IPS DF 6.9 (cell line): ENCODE results near the gene PCDHA8.
"Not testable (repeated sequence)": the region's sequence is repeated elsewhere in the genome, so short reads cannot be mapped to it uniquely, and the experiment has no call there.

ENCODE experiments used
- DNase-seq: peaks from one replicate; pipeline ENCODE4 v3.0.0-alpha.2; 2013; ENCODE audit warnings: low read depth, low spot score
- H3K27ac ChIP-seq: one replicate; pipeline ENCODE4 v1.5.1; 2013; ENCODE audit warnings: low read length, control low read depth
- H3K27me3 ChIP-seq: 2 replicates; pipeline ENCODE4 v1.6.1; 2013; ENCODE audit warnings: mild to moderate bottlenecking, low read length; ENCODE audit not compliant: control insufficient read depth, insufficient read depth
- H3K36me3 ChIP-seq: 2 replicates; pipeline ENCODE4 v1.6.1; 2013; ENCODE audit warnings: low read length; ENCODE audit not compliant: control insufficient read depth, insufficient read depth
- H3K4me1 ChIP-seq: 2 replicates; pipeline ENCODE4 v1.6.1; 2013; ENCODE audit warnings: low read length; ENCODE audit not compliant: control insufficient read depth, insufficient read depth
- H3K4me3 ChIP-seq: 2 replicates; pipeline ENCODE4 v1.5.1; 2013; ENCODE audit warnings: mild to moderate bottlenecking, low read length
- H3K9me3 ChIP-seq: 2 replicates; pipeline ENCODE4 v1.6.1; 2013; ENCODE audit warnings: low read length, inconsistent platforms; ENCODE audit not compliant: control insufficient read depth, insufficient read depth
- WGBS: extraction: QIAGEN DNeasy Blood & Tissue Kit; methylation state at CpG from one replicate; pipeline ENCODE4 v1.1.7; 2013; ENCODE audit warnings: mixed read lengths, missing lambda C conversion rate; ENCODE audit not compliant: insufficient read length, insufficient coverage; 5-methylcytosine and 5-hydroxymethylcytosine counted together

Gene PCDHA8

GRCh38 chr5:140828362-140828737 lies 12.6 kb upstream of the PCDHA8 start:
- WGBS, result no CpG with 5 or more reads among the region's 18 CpGs
- no peaks in the 10 kb centered on the region for H3K9me3 ChIP-seq
- no peak for DNase-seq
- no peaks in the 10 kb centered on the region for H3K36me3 ChIP-seq
- no peak overlapping the region for H3K27ac ChIP-seq
- H3K4me1 ChIP-seq, result no peaks in the 10 kb centered on the region
- no peak overlapping the region for H3K4me3 ChIP-seq
- no peaks in the 10 kb centered on the region for H3K27me3 ChIP-seq

GRCh38 chr5:140829511-140830501 lies 11.2 kb upstream of the PCDHA8 start:
- no CpG with 5 or more reads among the region's 106 CpGs for WGBS

GRCh38 chr5:140833993-140834392 lies 7.0 kb upstream of the PCDHA8 start, which contains the start of gene PCDHA7:
Gene PCDHA7, plus strand, starts transcription at chr5:140834269. Its CDS starts 115 bp downstream, at chr5:140834384.
- Histone ChIP-seq H3K27me3 (no peaks in the 10 kb centered on the region), H3K36me3 (no peaks in the 10 kb centered on the region), H3K4me3 (no peak within 1 kb of the TSS), H3K4me1 (no peaks in the 10 kb centered on the region), H3K27ac (no peak within 1 kb of the TSS), H3K9me3 (no peaks in the 10 kb centered on the region)
- WGBS, result no CpG with 5 or more reads among the region's 8 CpGs
- DNase-seq, result no peak

More at GRCh38 chr5:140829511-140830501, 11.2 kb upstream of the PCDHA8 start:
- H3K27me3 ChIP-seq, H3K27ac ChIP-seq, H3K36me3 ChIP-seq, H3K9me3 ChIP-seq, H3K4me3 ChIP-seq, H3K4me1 ChIP-seq, DNase-seq: not testable (repeated sequence)

GRCh38 chr5:140834439-140835008 lies 6.5 kb upstream of the PCDHA8 start:
- not testable (repeated sequence) for H3K27ac ChIP-seq, DNase-seq, H3K9me3 ChIP-seq, H3K36me3 ChIP-seq, H3K4me3 ChIP-seq, H3K27me3 ChIP-seq, H3K4me1 ChIP-seq
- WGBS, result no CpG with 5 or more reads among the region's 38 CpGs

GRCh38 chr5:140835622-140836510 lies 5.1 kb upstream of the PCDHA8 start:
- no CpG with 5 or more reads among the region's 103 CpGs for WGBS
- no peak overlapping the region for H3K4me3 ChIP-seq
- H3K4me1 ChIP-seq, result no peaks in the 10 kb centered on the region
- no peaks in the 10 kb centered on the region for H3K9me3 ChIP-seq
- DNase-seq, result no peak
- H3K27me3 ChIP-seq, result no peaks in the 10 kb centered on the region
- H3K27ac ChIP-seq, result no peak overlapping the region
- H3K36me3 ChIP-seq, result no peaks in the 10 kb centered on the region

GRCh38 chr5:140842798-140843733 lies 2.1 kb downstream of the PCDHA8 start:
- no peak overlapping the region for H3K4me3 ChIP-seq
- H3K27me3 ChIP-seq, result no peaks in the 10 kb centered on the region
- no peak overlapping the region for H3K27ac ChIP-seq
- WGBS, result no CpG with 5 or more reads among the region's 87 CpGs
- 0 out of 2 replicates have a peak, but pooled peaks cover 2% of the 10 kb centered on the region for H3K4me1 ChIP-seq
- no peak for DNase-seq
- no peaks in the 10 kb centered on the region for H3K36me3 ChIP-seq
- no peaks in the 10 kb centered on the region for H3K9me3 ChIP-seq

- DNase-seq, H3K36me3 ChIP-seq, H3K9me3 ChIP-seq, H3K4me3 ChIP-seq, H3K27ac ChIP-seq, H3K27me3 ChIP-seq, H3K4me1 ChIP-seq: not testable (repeated sequence)
- no CpG with 5 or more reads among the region's 48 CpGs for WGBS
Measured at GRCh38 chr5:140848139-140849102, 7.4 kb downstream of the PCDHA8 start, which contains the start of gene PCDHA9. Gene PCDHA9, plus strand, starts transcription at chr5:140848382. Its CDS starts 114 bp downstream, at chr5:140848496.

GRCh38 chr5:140849831-140850634 lies 9.0 kb downstream of the PCDHA8 start:
- not testable (repeated sequence) for H3K4me1 ChIP-seq, H3K27ac ChIP-seq, H3K9me3 ChIP-seq, DNase-seq, H3K27me3 ChIP-seq, H3K4me3 ChIP-seq, H3K36me3 ChIP-seq
- no CpG with 5 or more reads among the region's 101 CpGs for WGBS
